Measurements from ENCODE around the gene CLDN34. TPM values are rescaled to one million over a fixed set of nuclear protein-coding genes. Genes with fewer than 3 reads are reported as not detected.

Gene CLDN34
- total and polyA plus RNA-seq, 2 experiments from 2014 or later: not detected

DNA sequence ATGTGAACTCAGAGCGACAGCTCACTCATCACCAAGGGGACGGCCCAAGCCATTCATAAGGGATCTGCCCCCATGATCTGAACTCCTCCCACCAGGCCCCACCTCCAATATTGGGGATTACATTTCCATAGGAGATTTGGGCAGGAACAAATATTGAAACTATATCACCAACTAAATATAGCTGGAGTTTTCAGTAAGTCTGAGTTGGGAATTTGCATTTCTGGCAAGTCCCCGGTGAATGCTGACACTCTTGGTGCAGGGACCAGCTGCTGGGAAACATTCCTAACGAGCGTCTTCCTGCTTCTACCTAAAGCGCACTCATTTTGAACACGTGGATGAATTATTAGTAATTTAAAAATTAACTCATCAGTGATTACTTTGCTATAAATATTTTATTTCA is 13.2 kb downstream of the CLDN34 start:
- Mint-ChIP-seq H3K27me3 (ENCODE audit: insufficient read depth, low read depth, poor library complexity) (no peaks in the 10 kb centered on the region), H3K9me3 (peaks cover 9% of the 10 kb centered on the region; the same call in 2 of the 3 replicates), H3K36me3 (ENCODE audit: low read depth) (peaks cover 2% of the 10 kb centered on the region; the same call in 2 of the 3 replicates), H3K27ac (no peak overlapping the region), H3K4me1 (peaks cover 19% of the 10 kb centered on the region; the same call in 2 of the 3 replicates), H3K4me3 (no peak overlapping the region)
- Histone ChIP-seq H3F3A (replicated peaks; ENCODE audit: low read depth) (no peaks in the 10 kb centered on the region), H3K36me3 (ENCODE audit: insufficient read depth) (no peaks in the 10 kb centered on the region), H3K4me1 (ENCODE audit: insufficient read depth) (peaks cover 8% of the 10 kb centered on the region), H3K27me3 (ENCODE audit: insufficient read depth) (no peaks in the 10 kb centered on the region), H3K79me2 (replicated peaks; ENCODE audit: insufficient read depth) (no peaks in the 10 kb centered on the region), H3K9me2 (ENCODE audit: insufficient read depth) (no peaks in the 10 kb centered on the region), H4K20me1 (replicated peaks; ENCODE audit: insufficient read depth) (no peaks in the 10 kb centered on the region), H3K4me2 (no peak overlapping the region), H3K4me3 (no peak overlapping the region), H3K27ac (ENCODE audit: low read depth) (no peak overlapping the region), H2AFZ (no peak overlapping the region)
- DNase-seq (ENCODE audit: low spot score) (no peak), ATAC-seq (no peak)
- TF ChIP-seq STAT1 (IDR thresholded peaks at IDR 0.05; ENCODE audit: unreplicated experiment) (no peak), JUNB (IDR thresholded peaks at IDR 0.05; ENCODE audit: unreplicated experiment) (no peak), CREB1 (CRISPR knock-in tag; IDR thresholded peaks at IDR 0.05; ENCODE audit: low read depth) (no peak), ZNF331 (CRISPR knock-in tag; IDR thresholded peaks at IDR 0.05; ENCODE audit: low read depth) (no peak), EZH2phosphoT487 (IDR thresholded peaks at IDR 0.05; ENCODE audit: unreplicated experiment) (no peak), ZNF114 (CRISPR knock-in tag; IDR thresholded peaks at IDR 0.05) (no peak), EZH2 (IDR thresholded peaks at IDR 0.05; ENCODE audit: low read depth, unreplicated experiment) (no peak), POLR2AphosphoS5 (IDR thresholded peaks at IDR 0.05; ENCODE audit: low read depth) (no peak), NANOG (IDR thresholded peaks at IDR 0.05; ENCODE audit: borderline replicate concordance) (no peak)
- TF ChIP-seq, protein P1, sequence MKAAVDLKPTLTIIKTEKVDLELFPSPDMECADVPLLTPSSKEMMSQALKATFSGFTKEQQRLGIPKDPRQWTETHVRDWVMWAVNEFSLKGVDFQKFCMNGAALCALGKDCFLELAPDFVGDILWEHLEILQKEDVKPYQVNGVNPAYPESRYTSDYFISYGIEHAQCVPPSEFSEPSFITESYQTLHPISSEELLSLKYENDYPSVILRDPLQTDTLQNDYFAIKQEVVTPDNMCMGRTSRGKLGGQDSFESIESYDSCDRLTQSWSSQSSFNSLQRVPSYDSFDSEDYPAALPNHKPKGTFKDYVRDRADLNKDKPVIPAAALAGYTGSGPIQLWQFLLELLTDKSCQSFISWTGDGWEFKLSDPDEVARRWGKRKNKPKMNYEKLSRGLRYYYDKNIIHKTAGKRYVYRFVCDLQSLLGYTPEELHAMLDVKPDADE (IDR thresholded peaks at IDR 0.05): no peak
- TF ChIP-seq, protein P2, sequence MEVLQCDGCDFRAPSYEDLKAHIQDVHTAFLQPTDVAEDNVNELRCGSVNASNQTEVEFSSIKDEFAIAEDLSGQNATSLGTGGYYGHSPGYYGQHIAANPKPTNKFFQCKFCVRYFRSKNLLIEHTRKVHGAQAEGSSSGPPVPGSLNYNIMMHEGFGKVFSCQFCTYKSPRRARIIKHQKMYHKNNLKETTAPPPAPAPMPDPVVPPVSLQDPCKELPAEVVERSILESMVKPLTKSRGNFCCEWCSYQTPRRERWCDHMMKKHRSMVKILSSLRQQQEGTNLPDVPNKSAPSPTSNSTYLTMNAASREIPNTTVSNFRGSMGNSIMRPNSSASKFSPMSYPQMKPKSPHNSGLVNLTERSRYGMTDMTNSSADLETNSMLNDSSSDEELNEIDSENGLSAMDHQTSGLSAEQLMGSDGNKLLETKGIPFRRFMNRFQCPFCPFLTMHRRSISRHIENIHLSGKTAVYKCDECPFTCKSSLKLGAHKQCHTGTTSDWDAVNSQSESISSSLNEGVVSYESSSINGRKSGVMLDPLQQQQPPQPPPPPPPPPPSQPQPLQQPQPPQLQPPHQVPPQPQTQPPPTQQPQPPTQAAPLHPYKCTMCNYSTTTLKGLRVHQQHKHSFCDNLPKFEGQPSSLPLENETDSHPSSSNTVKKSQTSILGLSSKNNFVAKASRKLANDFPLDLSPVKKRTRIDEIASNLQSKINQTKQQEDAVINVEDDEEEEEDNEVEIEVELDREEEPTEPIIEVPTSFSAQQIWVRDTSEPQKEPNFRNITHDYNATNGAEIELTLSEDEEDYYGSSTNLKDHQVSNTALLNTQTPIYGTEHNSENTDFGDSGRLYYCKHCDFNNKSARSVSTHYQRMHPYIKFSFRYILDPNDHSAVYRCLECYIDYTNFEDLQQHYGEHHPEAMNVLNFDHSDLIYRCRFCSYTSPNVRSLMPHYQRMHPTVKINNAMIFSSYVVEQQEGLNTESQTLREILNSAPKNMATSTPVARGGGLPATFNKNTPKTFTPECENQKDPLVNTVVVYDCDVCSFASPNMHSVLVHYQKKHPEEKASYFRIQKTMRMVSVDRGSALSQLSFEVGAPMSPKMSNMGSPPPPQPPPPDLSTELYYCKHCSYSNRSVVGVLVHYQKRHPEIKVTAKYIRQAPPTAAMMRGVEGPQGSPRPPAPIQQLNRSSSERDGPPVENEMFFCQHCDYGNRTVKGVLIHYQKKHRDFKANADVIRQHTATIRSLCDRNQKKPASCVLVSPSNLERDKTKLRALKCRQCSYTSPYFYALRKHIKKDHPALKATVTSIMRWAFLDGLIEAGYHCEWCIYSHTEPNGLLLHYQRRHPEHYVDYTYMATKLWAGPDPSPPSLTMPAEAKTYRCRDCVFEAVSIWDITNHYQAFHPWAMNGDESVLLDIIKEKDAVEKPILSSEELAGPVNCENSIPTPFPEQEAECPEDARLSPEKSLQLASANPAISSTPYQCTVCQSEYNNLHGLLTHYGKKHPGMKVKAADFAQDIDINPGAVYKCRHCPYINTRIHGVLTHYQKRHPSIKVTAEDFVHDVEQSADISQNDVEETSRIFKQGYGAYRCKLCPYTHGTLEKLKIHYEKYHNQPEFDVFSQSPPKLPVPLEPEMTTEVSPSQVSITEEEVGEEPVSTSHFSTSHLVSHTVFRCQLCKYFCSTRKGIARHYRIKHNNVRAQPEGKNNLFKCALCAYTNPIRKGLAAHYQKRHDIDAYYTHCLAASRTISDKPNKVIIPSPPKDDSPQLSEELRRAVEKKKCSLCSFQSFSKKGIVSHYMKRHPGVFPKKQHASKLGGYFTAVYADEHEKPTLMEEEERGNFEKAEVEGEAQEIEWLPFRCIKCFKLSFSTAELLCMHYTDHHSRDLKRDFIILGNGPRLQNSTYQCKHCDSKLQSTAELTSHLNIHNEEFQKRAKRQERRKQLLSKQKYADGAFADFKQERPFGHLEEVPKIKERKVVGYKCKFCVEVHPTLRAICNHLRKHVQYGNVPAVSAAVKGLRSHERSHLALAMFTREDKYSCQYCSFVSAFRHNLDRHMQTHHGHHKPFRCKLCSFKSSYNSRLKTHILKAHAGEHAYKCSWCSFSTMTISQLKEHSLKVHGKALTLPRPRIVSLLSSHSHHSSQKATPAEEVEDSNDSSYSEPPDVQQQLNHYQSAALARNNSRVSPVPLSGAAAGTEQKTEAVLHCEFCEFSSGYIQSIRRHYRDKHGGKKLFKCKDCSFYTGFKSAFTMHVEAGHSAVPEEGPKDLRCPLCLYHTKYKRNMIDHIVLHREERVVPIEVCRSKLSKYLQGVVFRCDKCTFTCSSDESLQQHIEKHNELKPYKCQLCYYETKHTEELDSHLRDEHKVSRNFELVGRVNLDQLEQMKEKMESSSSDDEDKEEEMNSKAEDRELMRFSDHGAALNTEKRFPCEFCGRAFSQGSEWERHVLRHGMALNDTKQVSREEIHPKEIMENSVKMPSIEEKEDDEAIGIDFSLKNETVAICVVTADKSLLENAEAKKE (CRISPR knock-in tag; IDR thresholded peaks at IDR 0.05): no peak
- TF ChIP-seq, protein P3, sequence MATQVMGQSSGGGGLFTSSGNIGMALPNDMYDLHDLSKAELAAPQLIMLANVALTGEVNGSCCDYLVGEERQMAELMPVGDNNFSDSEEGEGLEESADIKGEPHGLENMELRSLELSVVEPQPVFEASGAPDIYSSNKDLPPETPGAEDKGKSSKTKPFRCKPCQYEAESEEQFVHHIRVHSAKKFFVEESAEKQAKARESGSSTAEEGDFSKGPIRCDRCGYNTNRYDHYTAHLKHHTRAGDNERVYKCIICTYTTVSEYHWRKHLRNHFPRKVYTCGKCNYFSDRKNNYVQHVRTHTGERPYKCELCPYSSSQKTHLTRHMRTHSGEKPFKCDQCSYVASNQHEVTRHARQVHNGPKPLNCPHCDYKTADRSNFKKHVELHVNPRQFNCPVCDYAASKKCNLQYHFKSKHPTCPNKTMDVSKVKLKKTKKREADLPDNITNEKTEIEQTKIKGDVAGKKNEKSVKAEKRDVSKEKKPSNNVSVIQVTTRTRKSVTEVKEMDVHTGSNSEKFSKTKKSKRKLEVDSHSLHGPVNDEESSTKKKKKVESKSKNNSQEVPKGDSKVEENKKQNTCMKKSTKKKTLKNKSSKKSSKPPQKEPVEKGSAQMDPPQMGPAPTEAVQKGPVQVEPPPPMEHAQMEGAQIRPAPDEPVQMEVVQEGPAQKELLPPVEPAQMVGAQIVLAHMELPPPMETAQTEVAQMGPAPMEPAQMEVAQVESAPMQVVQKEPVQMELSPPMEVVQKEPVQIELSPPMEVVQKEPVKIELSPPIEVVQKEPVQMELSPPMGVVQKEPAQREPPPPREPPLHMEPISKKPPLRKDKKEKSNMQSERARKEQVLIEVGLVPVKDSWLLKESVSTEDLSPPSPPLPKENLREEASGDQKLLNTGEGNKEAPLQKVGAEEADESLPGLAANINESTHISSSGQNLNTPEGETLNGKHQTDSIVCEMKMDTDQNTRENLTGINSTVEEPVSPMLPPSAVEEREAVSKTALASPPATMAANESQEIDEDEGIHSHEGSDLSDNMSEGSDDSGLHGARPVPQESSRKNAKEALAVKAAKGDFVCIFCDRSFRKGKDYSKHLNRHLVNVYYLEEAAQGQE (IDR thresholded peaks at IDR 0.05; ENCODE audit: unreplicated experiment): no peak
- TF ChIP-seq, protein P4, sequence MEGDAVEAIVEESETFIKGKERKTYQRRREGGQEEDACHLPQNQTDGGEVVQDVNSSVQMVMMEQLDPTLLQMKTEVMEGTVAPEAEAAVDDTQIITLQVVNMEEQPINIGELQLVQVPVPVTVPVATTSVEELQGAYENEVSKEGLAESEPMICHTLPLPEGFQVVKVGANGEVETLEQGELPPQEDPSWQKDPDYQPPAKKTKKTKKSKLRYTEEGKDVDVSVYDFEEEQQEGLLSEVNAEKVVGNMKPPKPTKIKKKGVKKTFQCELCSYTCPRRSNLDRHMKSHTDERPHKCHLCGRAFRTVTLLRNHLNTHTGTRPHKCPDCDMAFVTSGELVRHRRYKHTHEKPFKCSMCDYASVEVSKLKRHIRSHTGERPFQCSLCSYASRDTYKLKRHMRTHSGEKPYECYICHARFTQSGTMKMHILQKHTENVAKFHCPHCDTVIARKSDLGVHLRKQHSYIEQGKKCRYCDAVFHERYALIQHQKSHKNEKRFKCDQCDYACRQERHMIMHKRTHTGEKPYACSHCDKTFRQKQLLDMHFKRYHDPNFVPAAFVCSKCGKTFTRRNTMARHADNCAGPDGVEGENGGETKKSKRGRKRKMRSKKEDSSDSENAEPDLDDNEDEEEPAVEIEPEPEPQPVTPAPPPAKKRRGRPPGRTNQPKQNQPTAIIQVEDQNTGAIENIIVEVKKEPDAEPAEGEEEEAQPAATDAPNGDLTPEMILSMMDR (conservative IDR thresholded peaks at IDR 0.05; ENCODE audit: low read depth in 2 of 2): no peak
